HepG2 (cell line): ENCODE results near the gene DCDC1. TPM values are rescaled to one million over a fixed set of nuclear protein-coding genes. Genes with fewer than 3 reads are reported as not detected.
"Not testable (repeated sequence)": the region's sequence is repeated elsewhere in the genome, so short reads cannot be mapped to it uniquely, and the experiment has no call there.

Experiments
- ATAC-seq: fragments of 200-7000 bp; cut with Tn5 transposase; 3 replicates; pipeline ENCODE4 v1.9.1; 2020; ENCODE audit warnings: mild to moderate bottlenecking, moderate library complexity
- BruUV-seq: library from RNA; stranded (reverse); fragments of 400-500 nt; replicated peaks from 2 replicates; lab custom pipeline; 2021; lab: Mats Ljungman, UMichigan
- CTCF ChIA-PET: fragments of 300-600 bp; formaldehyde crosslinking; extraction: SDS; loops from one replicate; lab custom pipeline; 2021; ENCODE audit warnings: low total read pairs, inconsistent platforms, low intra/inter-chr PET ratio; lab: Yijun Ruan, JAX
- POLR2A ChIA-PET: fragments of 350-600 bp; sonication (Branson Sonifier 250); formaldehyde crosslinking; loops from one replicate; lab custom pipeline; 2020; ENCODE audit warnings: antibody characterized with exemption, inconsistent platforms; lab: Yijun Ruan, JAX
- DNase-seq: peaks from one replicate; pipeline ENCODE4 v3.0.0-alpha.2; 2015; ENCODE audit warnings: low spot score
- FAIRE-seq: peaks from 3 replicates; lab custom pipeline; 2011; peaks lifted over from hg19 to GRCh38; lab: Jason Lieb, UNC
- H2AFZ ChIP-seq: one replicate; pipeline ENCODE4 v1.6.1; 2011; ENCODE audit warnings: low read length, inconsistent platforms
- H3K27ac ChIP-seq: fragments of 300-600 bp; 3 replicates; pipeline ENCODE4 v1.8.0; 2011; ENCODE audit warnings: mixed run types, mild to moderate bottlenecking, mixed read lengths, low read length, inconsistent platforms; ENCODE audit not compliant: insufficient read depth; ENCODE audit errors: extremely low read length
- H3K27me3 ChIP-seq, 2 experiments: fragments of 200-600 bp in 1 of 2; 2 replicates in 1 of 2; 3 replicates in 1 of 2; pipeline versions ENCODE4 v1.6.0 to v1.8.0; 2011; ENCODE audit warnings: low read length in 2 of 2, mild to moderate bottlenecking in 2 of 2, moderate library complexity in 2 of 2, inconsistent platforms in 1 of 2; ENCODE audit not compliant: insufficient read depth in 2 of 2, control insufficient read depth in 1 of 2
- H3K36me3 ChIP-seq, 2 experiments: fragments of 200-600 bp in 1 of 2; replicated peaks in 1 of 2; 2 replicates in 1 of 2; 3 replicates in 1 of 2; pipeline versions ENCODE4 v1.5.1 to v1.8.0; 2011; ENCODE audit warnings: low read length in 2 of 2, inconsistent platforms in 1 of 2; ENCODE audit not compliant: insufficient read depth in 2 of 2, control insufficient read depth in 1 of 2
- H3K4me1 ChIP-seq: 2 replicates; pipeline ENCODE4 v1.5.1; 2012; ENCODE audit warnings: low read length, inconsistent platforms; ENCODE audit not compliant: insufficient read depth
- H3K4me2 ChIP-seq: 2 replicates; pipeline ENCODE4 v1.6.0; 2011; ENCODE audit warnings: low read depth, low read length, inconsistent platforms
- H3K4me3 ChIP-seq, 3 experiments: fragments of 200-600 bp in 1 of 3; sonication (generic), shearing (Covaris generic) in 1 of 3; replicated peaks in 1 of 3; 2 replicates each; pipeline ENCODE4 v1.5.1; 2011 to 2016; ENCODE audit warnings: low read length in 3 of 3, inconsistent platforms in 2 of 3, low read depth in 2 of 3, mild to moderate bottlenecking in 2 of 3, control low read depth in 1 of 3, mixed read lengths in 1 of 3; ENCODE audit not compliant: insufficient read depth in 1 of 3
- H3K79me2 ChIP-seq: one replicate; pipeline ENCODE4 v1.6.1; 2011; ENCODE audit warnings: low read length, inconsistent platforms; ENCODE audit not compliant: insufficient read depth
- H3K9ac ChIP-seq: 2 replicates; pipeline ENCODE4 v1.6.0; 2011; ENCODE audit warnings: mild to moderate bottlenecking, low read depth, low read length, inconsistent platforms; ENCODE audit not compliant: insufficient read depth
- H3K9me3 ChIP-seq: 2 replicates; pipeline ENCODE4 v1.5.1; 2012; ENCODE audit warnings: mild to moderate bottlenecking, low read length
- H4K20me1 ChIP-seq: 2 replicates; pipeline ENCODE4 v1.6.0; 2011; ENCODE audit warnings: inconsistent platforms, mild to moderate bottlenecking, low read length, moderate library complexity; ENCODE audit not compliant: insufficient read depth
- ASH2L ChIP-seq: fragments of 300-600, 200-600 bp; sonication (generic); IDR thresholded peaks from 2 replicates; pipeline ENCODE4 v1.7.0; 2017; ENCODE audit warnings: low read depth, mild to moderate bottlenecking, moderate library complexity, mixed read lengths, low read length; ENCODE audit not compliant: insufficient read length
- KLF15 ChIP-seq: sonication (generic); formaldehyde crosslinking; IDR thresholded peaks from 2 replicates; pipeline ENCODE4 v1.8.1; 2023; ENCODE audit warnings: borderline replicate concordance, mild to moderate bottlenecking, inconsistent platforms, missing genetic modification reagents, mixed read lengths
- MAFF ChIP-seq: IDR thresholded peaks from 2 replicates; pipeline ENCODE4 v1.6.1; 2011; ENCODE audit warnings: low read depth, low read length, improper control_type of control experiment
- MAFK ChIP-seq, 2 experiments: IDR thresholded peaks in 1 of 2; conservative IDR thresholded peaks in 1 of 2; 2 replicates each; pipeline ENCODE4 v1.6.1; 2011; ENCODE audit warnings: improper control_type of control experiment in 2 of 2, low read length in 2 of 2
- ZNF737 ChIP-seq: sonication (generic); formaldehyde crosslinking; IDR thresholded peaks from 2 replicates; pipeline ENCODE4 v1.5.0; 2020; ENCODE audit warnings: missing genetic modification reagents, mild to moderate bottlenecking, borderline replicate concordance
- WGBS: methylation state at CpG from one replicate; pipeline ENCODE4 v1.1.6; 2017; ENCODE audit warnings: low lambda C conversion rate; 5-methylcytosine and 5-hydroxymethylcytosine counted together
- in situ Hi-C: cut with HindIII; loops from 2 replicates; pipeline ENCODE4 v1.10.0; 2017; ENCODE audit warnings: low pct_unique_long_range_greater_than_20kb; ENCODE audit not compliant: extremely low pct_ligation_motif_present
- intact Hi-C: fragments of 100-400 bp; cut with micrococcal nuclease; formaldehyde crosslinking; loops from one replicate; pipeline ENCODE4 v1.10.0; 2022; ENCODE audit not compliant: unreplicated experiment
- polyA plus RNA-seq, 8 experiments: library from polyadenylated mRNA; depleted of rRNA in 3 of 8; stranded (reverse) in 7 of 8; unstranded in 1 of 8; fragments of >200 nt; fragmentation: Illumina TruSeq in 4 of 8; extraction: Trizol in 4 of 8; gene quantifications; 2 replicates each; pipeline versions ENCODE4 v1.2.1 to v1.2.3, GENCODE V29; 2011 to 2016; ENCODE audit warnings: low read depth in 4 of 8, missing spikeins in 1 of 8, mixed read lengths in 1 of 8; ENCODE audit not compliant: insufficient read depth in 1 of 8
- total RNA-seq, 5 experiments: library from RNA; depleted of rRNA; stranded (reverse); fragments of >200 nt; fragmentation: Illumina TruSeq; extraction: Trizol; gene quantifications; 2 replicates each; pipeline ENCODE4 v1.2.3, GENCODE V29; 2016; ENCODE audit warnings: low read depth in 1 of 5

DCDC1 gene
- total and polyA plus RNA-seq, 2 of the 13 experiments (the other 11 are each of a cell fraction or from before 2014, with no cell fraction given) = 0.12 to 0.27 TPM

- POLR2A ChIA-PET, H3K4me2 ChIP-seq, FAIRE-seq, in situ Hi-C loops, ATAC-seq, intact Hi-C loops, H4K20me1 ChIP-seq, H3K27ac ChIP-seq, H3K27me3 ChIP-seq, DNase-seq, H3K4me3 ChIP-seq, CTCF ChIA-PET, H3K4me1 ChIP-seq, H3K79me2 ChIP-seq: not testable (repeated sequence)
- TF ChIP-seq MAFF (0 out of 2 replicates have a peak, but pooled peaks have one; percentile 37), MAFK (conservative IDR thresholded peaks at IDR 0.05 in 1 of 2, IDR thresholded peaks at IDR 0.05 in 1 of 2; ENCODE audit: low read length in 2 of 2) (peak in 1 of 2 experiments; percentile 62; a peak in 3 of 4 replicates)
- TF ChIP-seq, all 625 proteins: peak for 2; not testable (repeated sequence) for 623
- H3K9ac ChIP-seq, BruUV-seq, H2AFZ ChIP-seq, H3K36me3 ChIP-seq, H3K9me3 ChIP-seq: not testable (repeated sequence)
- WGBS = 10% methylated on average over 1 of the region's 1 CpG
Observed at GRCh38 chr11:30947715-30948114, 421.8 kb downstream of the DCDC1 start.

GRCh38 chr11:30938810-30939209 lies 430.7 kb downstream of the DCDC1 start:
- no TSS peak for BruUV-seq
- no peak overlapping the region for H3K27ac ChIP-seq
- H3K79me2 ChIP-seq = no peaks in the 10 kb centered on the region
- H3K9ac ChIP-seq = no peak overlapping the region
- no peak overlapping the region for H3K4me3 ChIP-seq
- no peaks in the 10 kb centered on the region for H3K36me3 ChIP-seq
- H4K20me1 ChIP-seq = no peaks in the 10 kb centered on the region
- CTCF ChIA-PET = no interaction called here
- in situ Hi-C loops (no loop called here), intact Hi-C loops (no loop called here)
- peaks cover 5% of the 10 kb centered on the region for H3K9me3 ChIP-seq
- FAIRE-seq (no peak), ATAC-seq (no peak), DNase-seq (no peak)
- TF ChIP-seq ASH2L = no peak
- TF ChIP-seq ZNF737 (CRISPR knock-in tag) = no peak
- TF ChIP-seq KLF15 (CRISPR knock-in tag) = no peak
- no peak overlapping the region for H2AFZ ChIP-seq
- H3K4me1 ChIP-seq = no peaks in the 10 kb centered on the region
- no peaks in the 10 kb centered on the region for H3K27me3 ChIP-seq
- POLR2A ChIA-PET = no interaction called here
- H3K4me2 ChIP-seq = no peak overlapping the region
- WGBS = 17% methylated on average over 6 of the region's 6 CpGs
